Fibroblast of gingiva (primary cell): ENCODE measurements around the gene JMJD6.
"Not testable (repeated sequence)": the region's sequence is repeated elsewhere in the genome, so short reads cannot be mapped to it uniquely, and the experiment has no call there.

Experiments
- DNase-seq: peaks from one replicate; pipeline ENCODE4 v3.0.0-alpha.2; 2011; ENCODE audit warnings: low read depth

Gene JMJD6

DNA sequence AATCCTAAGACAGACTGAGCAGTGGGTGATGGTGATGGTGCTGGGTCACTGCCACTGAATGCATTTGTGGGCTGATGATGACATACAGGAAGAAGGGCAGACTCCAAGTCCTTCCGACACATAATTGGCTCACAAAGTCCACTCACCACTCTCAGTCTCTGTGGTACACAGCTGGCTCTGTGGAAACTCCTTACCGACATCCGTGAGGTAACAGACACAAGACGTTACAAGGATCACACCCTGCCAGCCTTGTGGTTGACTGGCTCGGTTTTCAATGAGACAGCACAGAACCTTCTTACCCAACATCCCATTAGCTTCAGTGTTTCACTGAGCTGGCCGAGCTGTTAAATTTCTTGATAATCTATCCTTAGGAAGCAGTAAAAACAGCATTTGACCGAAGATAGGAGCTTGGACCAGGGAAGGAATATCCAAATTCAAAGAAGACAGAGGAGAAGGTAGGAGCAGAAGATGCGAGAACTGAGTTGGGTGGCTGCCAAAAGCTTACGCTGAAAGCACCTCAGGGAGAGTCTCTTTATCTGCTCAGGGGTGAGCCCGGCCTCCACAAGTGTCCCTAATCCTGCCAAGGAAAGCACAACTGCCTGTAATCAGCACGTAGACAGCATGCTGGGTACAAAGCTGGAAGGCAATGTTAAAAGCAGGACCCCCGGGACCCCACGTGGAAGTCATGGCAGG lies 10.1 kb downstream of the JMJD6 start:
- peak; percentile 99 for DNase-seq

- no peak for DNase-seq
Observed at GRCh38 chr17:76715496-76715830, 10.9 kb downstream of the JMJD6 start.

DNA sequence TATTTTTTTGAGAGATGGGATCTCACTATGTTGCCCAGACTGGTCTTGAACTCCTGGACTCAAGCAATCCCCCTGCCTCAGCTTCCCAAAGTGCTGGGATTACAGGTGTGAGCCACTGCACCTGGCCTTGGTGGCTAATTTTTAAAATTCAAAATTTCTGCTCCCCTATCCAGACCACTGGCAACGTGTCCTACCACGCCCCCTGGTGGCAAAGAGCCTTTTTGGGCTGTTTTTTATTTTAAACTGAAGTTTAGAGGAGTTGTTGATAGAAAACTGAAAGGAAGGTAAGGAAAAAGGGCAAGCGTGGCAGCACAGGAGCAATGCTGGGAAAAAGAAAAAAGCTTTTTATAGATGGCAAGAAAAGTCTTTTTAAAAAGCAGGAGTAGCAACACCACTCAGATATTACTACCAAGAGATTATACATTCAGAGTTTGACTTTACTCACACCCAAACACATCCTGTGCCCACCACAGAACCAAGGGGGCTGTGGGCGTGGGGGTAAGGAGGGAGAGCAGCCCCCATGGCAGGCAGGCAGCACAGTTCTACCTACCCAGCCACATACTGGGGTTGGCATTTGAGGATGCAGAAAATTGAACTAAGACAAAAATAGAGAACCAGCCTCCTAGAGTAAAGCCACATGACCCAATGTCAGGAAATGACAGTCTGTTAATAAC lies 11.4 kb downstream of the JMJD6 start:
- no peak for DNase-seq

DNA sequence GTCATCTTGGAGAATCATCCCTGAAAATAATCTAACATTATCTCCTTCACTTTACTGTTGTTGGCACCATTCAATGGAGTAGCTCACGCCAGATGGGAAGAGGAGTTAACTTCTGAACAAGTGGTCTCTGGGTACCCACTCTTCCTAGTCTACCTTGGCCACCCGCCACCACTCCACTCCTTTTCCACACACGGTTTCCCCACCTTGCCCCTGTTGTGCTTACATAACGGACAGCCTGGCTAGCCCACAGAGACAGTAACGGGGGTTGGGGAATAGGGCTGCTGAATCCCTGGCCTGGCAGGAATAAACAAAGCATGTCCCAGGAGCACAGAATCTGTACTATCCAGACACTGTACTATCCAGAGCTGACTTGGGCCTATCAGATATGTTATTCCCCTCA lies 12.1 kb downstream of the JMJD6 start:
- no peak for DNase-seq

DNA sequence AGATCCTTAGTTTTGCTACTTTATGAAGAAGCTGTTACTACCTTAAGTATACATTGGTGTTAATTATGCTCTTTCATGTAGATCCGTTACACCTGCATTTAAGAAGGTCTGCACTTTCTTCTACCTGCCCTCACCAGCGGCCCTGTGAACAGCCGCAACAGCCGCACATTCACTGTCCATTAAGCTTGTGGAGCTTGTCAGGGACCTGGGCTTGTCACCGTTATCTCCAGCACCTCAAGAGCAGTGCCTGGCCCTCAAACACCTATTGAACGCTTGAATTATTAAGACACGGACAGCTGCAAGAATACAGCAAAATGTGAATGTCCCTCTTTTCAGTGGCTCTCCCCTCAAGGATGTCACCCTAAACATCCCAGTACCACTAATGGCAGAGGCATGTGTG lies 12.6 kb downstream of the JMJD6 start:
- DNase-seq, result no peak

DNA sequence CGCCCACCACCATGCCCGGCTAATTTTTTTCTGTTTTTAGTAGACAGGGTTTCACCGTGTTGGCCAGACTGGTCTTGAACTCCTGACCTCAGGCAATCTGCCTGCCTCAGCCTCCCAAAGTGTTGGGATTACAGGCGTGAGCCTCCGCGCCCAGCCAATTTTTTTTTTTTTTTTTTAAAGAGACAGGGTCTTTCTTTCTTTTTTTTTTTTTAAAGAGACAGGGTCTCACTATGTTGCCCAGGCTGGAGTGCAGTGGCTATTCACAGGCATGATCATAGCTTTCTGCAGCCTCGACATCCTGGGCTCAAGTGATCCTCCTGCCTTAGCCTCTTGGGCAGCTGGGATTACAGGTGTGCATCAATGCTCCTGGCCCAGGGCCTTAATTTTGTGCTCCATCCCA lies 14.1 kb downstream of the JMJD6 start:
- not testable (repeated sequence) for DNase-seq

DNA sequence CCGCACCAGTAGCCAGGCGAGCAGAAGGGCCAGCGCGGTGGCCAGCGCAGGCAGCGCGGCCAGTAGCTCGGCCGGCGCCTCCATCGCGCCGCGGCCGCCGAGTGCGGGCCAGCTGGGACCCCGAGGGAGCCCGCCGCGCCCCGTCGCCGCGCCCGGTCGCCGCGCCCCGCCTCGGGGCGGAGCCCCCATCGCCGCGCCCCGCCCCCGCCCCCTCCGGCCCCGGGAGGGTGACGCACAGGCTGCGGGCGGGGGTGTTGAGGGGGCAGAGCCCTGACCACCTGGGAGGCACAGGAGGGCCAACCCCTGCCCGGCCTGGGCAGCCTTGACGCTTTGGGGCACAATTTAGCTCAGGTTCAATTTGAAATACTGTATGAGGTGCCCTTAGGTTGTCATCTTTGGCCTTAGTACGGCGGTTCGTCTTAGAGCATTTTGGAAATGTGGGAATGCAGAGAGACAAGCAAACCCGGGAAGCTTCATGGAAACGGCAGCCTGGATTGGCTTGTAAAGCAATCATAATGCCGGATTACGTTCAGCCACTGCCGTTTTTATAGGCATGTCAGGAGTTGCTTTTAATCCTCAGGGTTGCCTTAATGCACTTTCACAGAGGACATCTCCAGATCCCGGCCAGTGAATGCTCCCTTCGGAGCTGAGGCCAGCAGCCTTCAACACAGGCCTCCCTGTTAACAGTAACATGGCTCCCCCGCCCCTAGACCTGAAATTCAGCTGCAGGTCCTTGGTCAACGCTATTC lies 15.4 kb downstream of the JMJD6 start, which contains the start of gene MXRA7:
MXRA7 (minus strand) TSS at position 103 of the 749 bp plus-strand sequence; CDS start at position 84, 19 bp downstream.
- peak; percentile 68 for DNase-seq

DNA sequence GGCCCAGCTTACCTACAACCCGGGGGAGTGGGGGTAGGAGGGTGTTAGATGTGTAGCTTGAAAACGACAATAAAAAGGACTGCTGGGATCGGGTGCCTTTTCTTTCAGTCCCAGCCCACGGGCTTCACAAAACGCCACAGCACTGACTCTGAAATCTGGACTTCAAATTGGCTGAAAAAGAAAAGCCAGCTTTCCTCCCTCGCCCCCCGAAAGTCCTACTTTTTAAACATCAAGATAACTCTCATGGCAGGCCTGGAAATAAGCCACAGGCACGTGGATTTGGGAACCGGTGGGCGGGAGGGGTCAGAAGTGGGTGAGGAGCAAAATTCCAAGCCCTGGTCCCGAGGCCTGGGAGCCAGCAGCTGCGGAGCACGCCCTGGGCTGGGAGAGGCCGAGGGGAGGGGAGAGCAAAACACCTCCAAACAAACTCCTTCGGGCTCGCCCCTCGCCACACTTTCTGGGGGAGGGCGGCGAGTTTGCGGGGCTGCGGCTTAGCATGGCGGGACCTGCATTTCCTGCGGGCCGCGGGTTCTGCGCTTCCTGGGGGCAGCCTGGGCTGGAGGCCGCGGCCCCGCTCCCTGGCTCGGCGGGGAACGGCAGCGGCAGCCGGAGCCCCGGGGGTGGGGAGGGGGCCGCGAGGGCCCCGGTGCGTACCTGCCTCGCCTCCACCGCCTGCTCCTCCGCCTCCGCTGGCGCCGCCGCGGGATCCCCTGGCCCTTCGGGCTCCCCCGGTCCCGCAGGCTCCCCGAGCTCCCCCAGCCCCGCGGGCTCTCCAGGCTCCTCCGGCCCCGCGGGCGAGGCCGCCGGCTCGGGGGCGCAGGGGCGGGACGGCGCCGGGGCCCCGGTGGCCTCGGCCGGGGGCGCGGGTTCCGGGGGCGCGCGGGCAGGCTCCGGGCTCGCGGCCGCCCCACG lies 16.2 kb downstream of the JMJD6 start:
- not testable (repeated sequence) for DNase-seq

- DNase-seq, result peak; percentile 94
Observed at GRCh38 chr17:76709077-76709950, 17.1 kb downstream of the JMJD6 start.

GRCh38 chr17:76707985-76708807 lies 18.2 kb downstream of the JMJD6 start:
- no peak for DNase-seq

DNA sequence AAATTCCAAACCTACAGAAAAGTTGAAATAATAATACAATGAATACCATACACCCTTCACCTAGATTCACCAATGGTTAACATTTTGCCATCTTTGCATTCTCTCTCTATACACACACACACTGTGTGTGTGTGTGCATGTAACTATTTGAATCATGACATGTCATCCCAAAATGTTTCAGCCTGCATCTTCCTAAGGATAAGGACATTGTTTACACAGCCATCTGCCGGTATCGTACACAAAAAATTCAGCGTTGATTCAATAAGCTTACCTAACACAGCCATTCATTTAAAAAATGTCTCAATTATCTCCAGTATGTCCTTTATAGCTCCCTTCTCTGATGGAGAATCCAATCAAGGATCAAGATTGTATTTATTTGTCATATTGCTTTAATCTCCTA lies 19.6 kb downstream of the JMJD6 start:
- no peak for DNase-seq

DNA sequence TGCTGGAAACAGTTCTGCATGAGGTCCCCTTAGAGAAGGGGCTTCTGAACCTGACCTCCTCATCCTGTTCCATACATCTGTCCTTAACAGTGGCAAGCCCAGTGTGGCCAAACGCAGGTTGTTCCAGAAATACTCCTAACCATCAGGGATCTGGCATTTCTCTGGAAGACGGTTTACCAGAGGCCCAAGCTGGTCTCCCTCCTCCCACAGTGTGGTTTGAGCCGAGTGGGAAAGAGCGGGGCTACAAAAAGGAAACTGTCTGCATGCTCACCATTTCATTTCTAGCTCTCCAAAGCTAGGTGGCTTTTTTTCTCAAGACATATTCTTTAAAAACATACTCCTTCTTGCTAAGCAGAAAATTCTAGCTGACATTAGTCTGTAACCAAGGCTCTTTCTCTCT lies 21.6 kb downstream of the JMJD6 start:
- DNase-seq, result no peak

GRCh38 chr17:76702941-76703637 lies 23.3 kb downstream of the JMJD6 start:
- no peak for DNase-seq

DNA sequence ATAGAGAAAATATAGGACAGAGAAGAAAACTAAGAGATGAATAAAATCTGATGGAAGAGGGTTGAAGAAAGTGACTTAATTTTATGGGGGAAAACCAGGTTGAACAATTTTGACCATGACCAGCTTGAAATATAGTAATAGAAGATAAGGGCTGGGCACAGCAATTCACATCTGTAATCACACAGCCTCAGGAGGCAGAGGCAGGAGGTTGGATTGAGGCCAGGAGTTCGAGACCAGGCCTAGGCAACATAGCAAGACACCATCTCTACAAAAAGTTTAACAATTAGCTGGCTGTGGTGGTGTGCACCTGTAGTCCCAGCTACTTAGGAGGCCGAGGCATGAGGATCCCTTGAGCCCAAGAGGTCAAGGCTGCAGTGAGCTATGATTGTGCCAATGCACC lies 24.3 kb downstream of the JMJD6 start:
- no peak for DNase-seq

GRCh38 chr17:76701471-76701967 lies 24.9 kb downstream of the JMJD6 start:
- no peak for DNase-seq

GRCh38 chr17:76700617-76701470 lies 25.6 kb downstream of the JMJD6 start:
- peak; percentile 82 for DNase-seq

DNA sequence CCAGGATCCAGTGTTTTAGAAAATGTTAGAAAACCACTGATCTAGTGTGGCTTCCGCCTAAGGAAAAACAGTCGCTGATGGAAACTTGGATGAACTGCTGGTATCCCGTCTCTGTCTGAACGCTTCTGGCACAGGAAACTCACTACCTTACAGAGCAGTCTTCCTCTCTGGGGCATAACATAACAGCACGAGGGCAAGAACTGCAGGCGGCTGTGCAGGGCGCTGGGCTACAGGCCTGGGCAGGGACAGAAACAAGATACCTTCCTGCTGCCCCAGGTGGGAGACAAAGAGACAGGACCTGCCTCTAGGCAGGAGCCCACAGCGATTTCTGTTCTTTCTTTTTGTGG lies 26.2 kb downstream of the JMJD6 start:
- DNase-seq, result no peak

DNA sequence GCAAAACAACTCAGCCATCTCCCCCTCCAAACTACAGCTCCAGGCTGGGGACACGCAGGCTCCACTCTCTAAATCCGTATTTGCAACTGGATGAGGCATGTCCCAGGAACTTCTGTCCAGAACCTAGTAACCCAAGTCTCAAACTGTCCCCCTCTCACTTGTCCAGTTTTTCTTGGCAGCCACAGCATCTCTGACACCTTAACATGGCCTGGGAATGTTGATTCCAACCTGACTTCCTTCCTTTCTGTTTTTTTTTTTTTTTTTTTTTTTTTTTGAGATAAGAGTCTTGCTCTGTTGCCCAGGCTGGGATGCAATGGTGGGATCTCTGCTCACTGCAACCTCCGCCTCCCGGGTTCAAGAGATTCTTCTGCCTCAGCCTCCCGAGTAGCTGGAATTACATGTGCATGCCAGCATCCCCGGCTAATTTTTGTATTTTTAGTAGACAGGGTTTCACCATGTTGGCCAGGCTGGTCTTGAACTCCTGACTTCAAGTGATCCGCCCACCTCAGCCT lies 27.9 kb downstream of the JMJD6 start:
- not testable (repeated sequence) for DNase-seq
